Common myeloid progenitor, CD34-positive (primary cell): ENCODE measurements around the gene PRAC2.

Experiments
- CTCF ChIA-PET: fragments of 350-600 bp; sonication (Branson Sonifier 250); formaldehyde crosslinking; loops from one replicate; lab custom pipeline; 2021; ENCODE audit warnings: antibody characterized with exemption; lab: Charles Lee
- POLR2A ChIA-PET: fragments of 350-600 bp; sonication (Branson Sonifier 250); formaldehyde crosslinking; loops from one replicate; lab custom pipeline; 2021; ENCODE audit warnings: antibody characterized with exemption; lab: Charles Lee
- DNase-seq, 3 donors: peaks; one replicate each; pipeline versions ENCODE4 v3.0.0 to v3.0.0-alpha.2; 2013
- H3K27ac ChIP-seq, 2 experiments: 1 replicate in 1 of 2; 2 replicates in 1 of 2; pipeline ENCODE4 v1.7.0; 2013; ENCODE audit warnings: inconsistent platforms in 2 of 2, low read length in 2 of 2, mild to moderate bottlenecking in 2 of 2, low read depth in 1 of 2, moderate library complexity in 1 of 2; ENCODE audit not compliant: severe bottlenecking in 2 of 2, insufficient read depth in 1 of 2, poor library complexity in 1 of 2
- H3K27me3 ChIP-seq, 5 experiments: replicated peaks in 2 of 5; 1 replicate in 3 of 5; 2 replicates in 2 of 5; pipeline versions ENCODE4 v1.6.1 to v1.7.0; 2013; ENCODE audit warnings: low read length in 4 of 5, mild to moderate bottlenecking in 2 of 5, moderate library complexity in 2 of 5, inconsistent platforms in 1 of 5; ENCODE audit not compliant: insufficient read depth in 5 of 5, control insufficient read depth in 4 of 5
- H3K36me3 ChIP-seq, 4 experiments: 1 replicate in 2 of 4; 2 replicates in 2 of 4; pipeline versions ENCODE4 v1.6.1 to v1.7.0; 2013; ENCODE audit warnings: low read length in 3 of 4, control low read depth in 1 of 4, mild to moderate bottlenecking in 1 of 4; ENCODE audit not compliant: control insufficient read depth in 4 of 4, insufficient read depth in 4 of 4
- H3K4me1 ChIP-seq, 4 experiments: 1 replicate in 3 of 4; 2 replicates in 1 of 4; pipeline versions ENCODE4 v1.6.1 to v1.7.1; 2013; ENCODE audit warnings: low read length in 3 of 4, mild to moderate bottlenecking in 3 of 4, control low read depth in 1 of 4, inconsistent platforms in 1 of 4, moderate library complexity in 1 of 4; ENCODE audit not compliant: control insufficient read depth in 4 of 4, insufficient read depth in 4 of 4; ENCODE audit errors: control extremely low read depth in 1 of 4
- H3K4me3 ChIP-seq, 7 experiments: 1 replicate in 4 of 7; 2 replicates in 3 of 7; pipeline versions ENCODE4 v1.5.1 to v1.7.0; 2013; ENCODE audit warnings: mild to moderate bottlenecking in 7 of 7, low read length in 6 of 7, moderate library complexity in 6 of 7, inconsistent platforms in 2 of 7, low read depth in 2 of 7, control low read depth in 1 of 7; ENCODE audit not compliant: insufficient read depth in 4 of 7, control insufficient read depth in 1 of 7; ENCODE audit errors: extremely low read depth in 1 of 7
- H3K9me3 ChIP-seq, 5 experiments: 1 replicate in 4 of 5; 2 replicates in 1 of 5; pipeline versions ENCODE4 v1.6.1 to v1.7.1; 2013; ENCODE audit warnings: low read length in 4 of 5, mild to moderate bottlenecking in 2 of 5, inconsistent platforms in 1 of 5, low read depth in 1 of 5, moderate library complexity in 1 of 5; ENCODE audit not compliant: control insufficient read depth in 4 of 5, insufficient read depth in 2 of 5; ENCODE audit errors: control extremely low read depth in 1 of 5
- whole genome bisulfite sequencing: methylation state at CpG from one replicate; pipeline ENCODE4 v1.1.5; 2013; ENCODE audit not compliant: insufficient coverage; 5-methylcytosine and 5-hydroxymethylcytosine counted together

Gene PRAC2

DNA sequence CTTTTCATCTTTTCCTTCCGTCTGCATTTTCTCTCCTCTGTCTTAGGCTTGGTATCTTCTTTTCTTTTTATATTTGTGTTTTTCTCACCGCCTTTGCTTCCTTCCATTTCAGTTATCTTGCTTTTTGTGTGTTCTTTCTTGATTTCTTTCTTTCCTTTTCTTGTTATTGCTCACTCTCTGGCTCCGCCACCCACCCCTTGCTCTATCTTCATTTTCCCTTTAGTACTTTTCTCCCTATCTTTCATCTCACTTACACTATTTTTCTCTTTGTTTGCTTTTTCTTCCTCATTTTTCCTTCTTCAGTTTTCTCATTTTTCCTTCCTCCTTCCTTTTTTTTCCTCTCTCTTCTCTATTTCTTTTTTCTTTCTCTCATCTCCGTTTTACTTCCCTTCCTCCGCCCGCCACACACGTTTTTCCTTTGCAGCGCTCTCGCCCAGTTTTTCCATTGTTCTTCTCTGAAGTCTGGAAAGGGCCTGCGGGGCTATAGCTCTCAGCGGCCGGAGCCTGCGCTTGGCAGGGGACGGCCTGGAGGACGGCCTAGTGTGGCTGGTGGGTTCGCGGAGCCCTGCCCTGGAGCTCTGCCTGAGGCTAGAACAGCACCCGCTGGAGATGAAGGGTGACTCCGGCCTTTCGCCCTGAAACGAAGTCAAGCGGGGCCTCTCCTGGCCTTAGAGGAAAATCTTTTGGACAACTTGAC lies 10.8 kb downstream of the PRAC2 start:
- Histone ChIP-seq H3K36me3 (no peaks in the 10 kb centered on the region), H3K9me3 (peaks cover 0 to 3% (median 0%) of the 10 kb centered on the region in 5 experiments), H3K4me1 (peaks cover 0 to 6% (median under 1%) of the 10 kb centered on the region in 4 experiments), H3K4me3 (no peak overlapping the region), H3K27ac (no peak overlapping the region), H3K27me3 (peaks cover 42 to 100% (median 69%) of the 10 kb centered on the region in 5 experiments)
- no peak for DNase-seq
- ChIA-PET CTCF (interaction anchor here (1.1 to 8.5 kb wide), 6 partner anchors 10 to 55 kb away, joined by 4 to 92 read pairs (median 5); partner anchors contain the start of genes PRAC1 and PRAC2), POLR2A (interaction anchor here (1.2 kb wide), 1 partner anchor 12 kb away, joined by 3 read pairs; no protein-coding TSS in a partner anchor)
- WGBS, result 12% methylated on average over 17 of the region's 22 CpGs

GRCh38 chr17:48734333-48735061 lies 11.5 kb downstream of the PRAC2 start:
- CTCF ChIA-PET, result interaction anchor here (1.1 to 8.5 kb wide), 4 partner anchors 9 to 35 kb away, joined by 4 to 92 read pairs (median 7); partner anchors contain the start of genes PRAC1 and PRAC2

DNA sequence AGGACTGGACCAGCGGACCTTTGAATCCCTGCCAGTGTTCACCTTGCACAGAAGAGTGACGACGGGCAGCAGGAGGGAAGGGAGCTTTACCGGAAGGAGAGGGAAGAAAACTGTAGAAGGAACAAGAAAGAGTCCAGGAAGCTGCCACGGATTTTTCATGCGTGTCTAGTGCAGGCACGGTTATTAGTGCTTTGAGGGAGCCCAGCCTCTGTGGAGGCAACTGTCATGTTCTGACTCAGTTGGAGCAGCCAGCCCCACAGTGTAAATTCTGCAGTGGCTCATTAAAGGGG lies 12.0 kb downstream of the PRAC2 start:
- no peaks in the 10 kb centered on the region for H3K36me3 ChIP-seq
- ChIA-PET POLR2A (interaction anchor here (1.2 kb wide), 3 partner anchors 10 to 17 kb away, joined by 3 to 6 read pairs (median 3); no protein-coding TSS in a partner anchor), CTCF (interaction anchor here (1.1 to 8.5 kb wide), 4 partner anchors 9 to 34 kb away, joined by 4 to 92 read pairs (median 7); partner anchors contain the start of genes PRAC1 and PRAC2)
- H3K4me1 ChIP-seq, result peaks cover 0 to 4% (median 0%) of the 10 kb centered on the region in 4 experiments
- no peak overlapping the region for H3K27ac ChIP-seq
- no peak for DNase-seq
- WGBS, result 0% methylated on average over 7 of the region's 7 CpGs
- no peak overlapping the region for H3K4me3 ChIP-seq
- H3K9me3 ChIP-seq, result peaks cover 0 to 6% (median 0%) of the 10 kb centered on the region in 5 experiments
- H3K27me3 ChIP-seq, result peaks cover 36 to 100% (median 67%) of the 10 kb centered on the region in 5 experiments

More at GRCh38 chr17:48734333-48735061, 11.5 kb downstream of the PRAC2 start:
- Histone ChIP-seq H3K4me1 (peaks cover 0 to 4% (median 0%) of the 10 kb centered on the region in 4 experiments), H3K36me3 (no peaks in the 10 kb centered on the region), H3K27me3 (peaks cover 42 to 100% (median 68%) of the 10 kb centered on the region in 5 experiments), H3K4me3 (no peak overlapping the region), H3K27ac (no peak overlapping the region), H3K9me3 (peaks cover 0 to 6% (median 0%) of the 10 kb centered on the region in 5 experiments)
- 6% methylated on average over 11 of the region's 14 CpGs for WGBS
- no peak for DNase-seq
- POLR2A ChIA-PET, result interaction anchor here (0.5 to 1.2 kb wide), 3 partner anchors 11 to 990 kb away, joined by 3 to 6 read pairs (median 3); no protein-coding TSS in a partner anchor

DNA sequence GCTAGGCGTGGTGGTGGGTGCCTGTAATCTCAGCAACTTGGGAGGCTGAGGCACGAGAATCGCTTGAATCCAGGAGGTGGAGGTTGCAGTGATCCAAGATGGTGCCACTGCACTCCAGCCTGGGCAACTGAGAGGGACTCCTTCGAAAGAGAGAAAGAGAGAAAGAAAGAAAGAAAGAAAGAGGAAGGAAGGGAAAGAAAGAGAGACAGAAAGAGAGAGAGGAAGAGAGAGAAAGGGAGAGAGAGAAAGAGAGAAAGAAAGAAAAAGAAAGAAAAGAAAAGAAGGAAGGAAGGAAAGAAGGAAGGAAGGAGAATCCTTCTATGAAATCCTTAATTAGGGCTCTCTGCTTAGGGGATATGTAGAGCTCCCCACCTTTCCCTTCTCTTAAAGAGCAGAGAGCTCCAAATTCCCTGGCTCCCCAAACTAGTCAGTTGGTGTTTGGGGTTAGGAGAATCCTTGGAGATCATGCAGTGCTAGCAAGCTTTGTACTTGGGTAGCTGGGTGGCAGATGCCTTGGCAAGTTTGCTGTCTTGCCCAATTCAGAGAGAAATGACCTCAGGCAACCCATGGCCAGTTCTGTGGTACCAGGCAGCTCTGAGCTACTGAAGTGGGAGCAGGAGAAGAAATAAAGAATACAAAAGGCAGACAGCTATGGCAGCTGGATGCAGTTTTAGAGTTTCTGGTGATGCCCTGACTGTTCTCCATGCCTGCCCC lies 14.5 kb downstream of the PRAC2 start:
- ChIA-PET POLR2A (no interaction called here), CTCF (interaction anchor here (0.7 to 8.5 kb wide), 10 partner anchors 8 to 295 kb away, joined by 3 to 92 read pairs (median 3); partner anchors contain the start of genes HOXB13, PRAC1 and PRAC2)
- 70% methylated on average over 4 of the region's 4 CpGs for WGBS
- H3K9me3 ChIP-seq, result peaks cover 0 to 6% (median 4%) of the 10 kb centered on the region in 5 experiments
- H3K27ac ChIP-seq, result no peak overlapping the region
- H3K4me3 ChIP-seq, result no peak overlapping the region
- peaks cover 31 to 100% (median 68%) of the 10 kb centered on the region in 5 experiments for H3K27me3 ChIP-seq
- H3K36me3 ChIP-seq, result no peaks in the 10 kb centered on the region
- H3K4me1 ChIP-seq, result peaks cover 0 to 4% (median 0%) of the 10 kb centered on the region in 4 experiments
- no peak for DNase-seq

DNA sequence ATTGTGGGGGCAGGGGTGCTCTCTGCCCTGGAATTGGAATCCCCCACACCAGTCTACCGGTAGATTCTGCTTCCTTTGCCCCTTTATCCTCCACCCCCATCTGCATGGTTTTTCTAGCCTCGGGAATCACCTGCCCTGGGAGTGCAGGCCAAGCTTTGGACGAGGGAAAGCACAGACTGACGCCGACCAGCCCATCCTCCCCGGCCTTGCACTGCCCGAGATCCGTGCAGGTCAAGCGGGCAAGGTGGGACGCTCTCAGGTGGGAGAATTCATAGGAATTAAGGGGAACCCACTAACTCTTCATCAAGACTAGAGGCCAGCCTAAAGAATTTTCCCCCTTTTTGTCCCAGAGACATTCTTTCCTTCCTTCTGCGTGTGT lies 15.4 kb downstream of the PRAC2 start:
- WGBS, result 5% methylated on average over 3 of the region's 11 CpGs
- POLR2A ChIA-PET, result no interaction called here
- CTCF ChIA-PET, result interaction anchor here (0.7 to 8.5 kb wide), 6 partner anchors 9 to 51 kb away, joined by 3 to 92 read pairs (median 5); partner anchors contain the start of genes HOXB13, PRAC1 and PRAC2
- peaks cover 40 to 100% (median 64%) of the 10 kb centered on the region in 5 experiments for H3K27me3 ChIP-seq
- H3K9me3 ChIP-seq, result peaks cover 0 to 6% (median 4%) of the 10 kb centered on the region in 5 experiments
- no peak for DNase-seq
- H3K27ac ChIP-seq, result no peak overlapping the region
- H3K36me3 ChIP-seq, result no peaks in the 10 kb centered on the region
- no peaks in the 10 kb centered on the region for H3K4me1 ChIP-seq
- H3K4me3 ChIP-seq, result no peak overlapping the region

DNA sequence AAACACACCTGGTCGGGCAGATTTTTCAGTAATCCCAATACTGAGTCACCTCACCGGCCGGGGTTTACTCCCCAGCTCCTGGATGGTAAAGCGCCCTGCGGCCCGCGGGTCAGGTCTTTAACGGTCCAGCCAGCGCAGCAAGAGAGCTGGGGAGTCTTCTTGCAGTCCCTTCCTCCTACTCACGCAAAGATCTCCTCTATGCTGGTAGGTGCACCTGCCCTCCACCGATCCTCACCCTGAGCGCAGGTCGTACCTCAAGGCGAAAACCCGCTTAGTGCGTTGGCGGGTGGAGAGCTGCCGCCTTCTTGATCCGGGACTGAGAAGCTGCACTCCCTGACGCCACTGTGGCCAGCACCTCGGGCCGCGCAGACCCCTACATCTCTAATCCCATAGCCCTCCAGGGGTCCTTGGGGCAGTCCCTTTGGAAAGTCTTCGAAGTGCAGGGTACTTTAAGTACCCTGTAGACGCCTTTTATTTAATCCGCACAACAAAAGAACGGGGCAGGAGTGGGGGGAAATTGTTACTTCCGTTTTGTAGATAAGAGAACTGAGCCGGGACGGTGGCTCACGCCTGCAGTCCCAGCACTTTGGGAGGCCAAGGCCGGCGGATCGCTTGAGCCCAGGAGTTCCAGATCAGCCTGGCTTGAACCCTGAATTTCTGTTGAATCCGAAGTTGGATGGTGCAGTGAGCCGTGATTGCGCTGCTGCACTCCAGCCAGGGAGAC lies 16.0 kb downstream of the PRAC2 start:
- Histone ChIP-seq H3K4me3 (no peak overlapping the region), H3K36me3 (no peaks in the 10 kb centered on the region), H3K9me3 (peaks cover 0 to 6% (median 4%) of the 10 kb centered on the region in 5 experiments), H3K4me1 (no peaks in the 10 kb centered on the region), H3K27me3 (peaks cover 41 to 100% (median 65%) of the 10 kb centered on the region in 5 experiments), H3K27ac (no peak overlapping the region)
- POLR2A ChIA-PET, result no interaction called here
- DNase-seq, result peak in 1 of 3 donors; percentile 36
- CTCF ChIA-PET, result interaction anchor here (0.7 to 8.5 kb wide), 5 partner anchors 10 to 99 kb away, joined by 3 to 92 read pairs (median 7); partner anchors contain the start of genes HOXB13, PRAC1 and PRAC2
- 4% methylated on average over 34 of the region's 37 CpGs for WGBS
